Spleen (tissue), 11 donors: ENCODE data around the gene CD38. TPM values are rescaled to one million over a fixed set of nuclear protein-coding genes. Genes with fewer than 3 reads are reported as not detected.
A peak's percentile ranks its signal among the peaks of the same experiment; 100 is the strongest.

ENCODE experiments used
- DNase-seq: peaks from one replicate; pipeline ENCODE4 v3.0.0-alpha.2; 2020
- H3K27ac ChIP-seq, 8 donors: fragments of 200-600 bp; sonication (generic) in 7 of 8; 1 replicate in 4 of 8; 2 replicates in 4 of 8; pipeline versions ENCODE4 v1.5.0 to v1.8.0; 2016 to 2021; ENCODE audit warnings: inconsistent platforms in 4 of 8, mild to moderate bottlenecking in 4 of 8, moderate library complexity in 1 of 8
- H3K27me3 ChIP-seq, 7 donors: fragments of 200-600 bp; sonication (generic) in 6 of 7; replicated peaks in 1 of 7; 1 replicate in 4 of 7; 2 replicates in 3 of 7; pipeline versions ENCODE4 v1.5.0 to v1.8.0; 2016 to 2021; ENCODE audit warnings: inconsistent platforms in 3 of 7, mild to moderate bottlenecking in 1 of 7
- H3K36me3 ChIP-seq, 6 donors: fragments of 200-600 bp; sonication (generic) in 5 of 6; 1 replicate in 4 of 6; 2 replicates in 2 of 6; pipeline versions ENCODE4 v1.5.0 to v1.8.0; 2016 to 2021; ENCODE audit warnings: inconsistent platforms in 2 of 6
- H3K4me1 ChIP-seq, 6 donors: fragments of 200-600 bp; sonication (generic) in 5 of 6; 1 replicate in 3 of 6; 2 replicates in 3 of 6; pipeline versions ENCODE4 v1.5.0 to v1.8.0; 2016 to 2021; ENCODE audit warnings: inconsistent platforms in 3 of 6
- H3K4me3 ChIP-seq, 8 donors: fragments of 200-600 bp; sonication (generic) in 7 of 8; 1 replicate in 4 of 8; 2 replicates in 4 of 8; pipeline versions ENCODE4 v1.5.0 to v1.8.0; 2016 to 2021; ENCODE audit warnings: inconsistent platforms in 4 of 8, mild to moderate bottlenecking in 4 of 8, moderate library complexity in 2 of 8
- H3K9me3 ChIP-seq, 8 donors: fragments of 200-600 bp; sonication (generic) in 7 of 8; 1 replicate in 4 of 8; 2 replicates in 4 of 8; pipeline versions ENCODE4 v1.5.0 to v1.8.0; 2016 to 2021; ENCODE audit warnings: inconsistent platforms in 4 of 8
- CTCF ChIP-seq, 11 experiments: fragments of 200-600 bp in 7 of 11; fragments of 450-650 bp in 4 of 11; sonication (generic) in 4 of 11; IDR thresholded peaks in 8 of 11; conservative IDR thresholded peaks in 3 of 11; 1 replicate in 7 of 11; 2 replicates in 4 of 11; pipeline versions ENCODE4 v1.4.0 to v1.8.0; 2016 to 2021; ENCODE audit warnings: antibody characterized with exemption in 11 of 11, inconsistent platforms in 4 of 11, mild to moderate bottlenecking in 1 of 11
- POLR2A ChIP-seq, 3 donors: fragments of 450-650 bp; IDR thresholded peaks; one replicate each; pipeline ENCODE4 v1.5.1; 2017; ENCODE audit warnings: antibody characterized with exemption in 3 of 3, mild to moderate bottlenecking in 1 of 3
- POLR2AphosphoS5 ChIP-seq, 3 donors: sonication (generic); formaldehyde crosslinking; IDR thresholded peaks; one replicate each; pipeline ENCODE4 v1.5.1; 2017; ENCODE audit warnings: antibody characterized with exemption in 3 of 3
- WGBS, 5 donors: extraction: QIAGEN DNeasy Blood & Tissue Kit in 3 of 5; methylation state at CpG; one replicate each; pipeline versions ENCODE4 v1.1.5 to v1.1.7; 2013 to 2018; 5-methylcytosine and 5-hydroxymethylcytosine counted together
- intact Hi-C: fragments of 100-400 bp; cut with DNase I; formaldehyde crosslinking; loops from one replicate; pipeline ENCODE4 v1.15.0; 2023; ENCODE audit warnings: low total_unique reads
- polyA plus RNA-seq, 3 donors: library from polyadenylated mRNA; stranded (reverse); fragments of 200-250 nt; gene quantifications; one replicate each; pipeline ENCODE4 v1.2.1, GENCODE V29; 2013
- total RNA-seq, 7 donors: library from RNA; depleted of rRNA in 3 of 7; stranded (reverse); fragments of >200 nt in 3 of 7; fragmentation: NEBNext Ultra II Directional in 4 of 7; extraction: Animal tissue kit (Norgen Biotek cat#: 25700) in 4 of 7; gene quantifications; one replicate each; pipeline versions ENCODE4 v1.1.0 to v1.2.1, GENCODE V29; 2016 to 2021
- donor health status: healthy with polysubstance abuse.
- donor health status: DM: no; HTN: no; CAD: no; lungs with moderate emphysema.
- donor health status: DM: no; HTN: no; CAD: no.
- donor health status: Bipolar disorder and iron deficiency.
- donor health status: healthy.
- donor health status: DM: no; HTN: no; CAD: no.
- donor health status: DM: yes; HTN: yes; CAD: no.

CD38 gene
- total and polyA plus RNA-seq, 10 donors, result 4.9 to 92.9 (median 54.4) TPM

GRCh38 chr4:15781427-15782095, 3.4 kb downstream of the CD38 start:
- peaks cover 0 to 5% (median 0%) of the 10 kb centered on the region in 8 donors for H3K9me3 ChIP-seq
- peaks cover 24 to 92% (median 75%) of the 10 kb centered on the region in 6 donors for H3K4me1 ChIP-seq
- peak overlapping the region in 5 of 8 donors; percentile 10 to 68 (median 59) for H3K27ac ChIP-seq
- peak overlapping the region in 1 of 8 donors; percentile 15 for H3K4me3 ChIP-seq
- intact Hi-C loops, result no loop called here
- H3K36me3 ChIP-seq, result peaks cover 0 to 20% (median 0%) of the 10 kb centered on the region in 6 donors
- no peak for TF ChIP-seq POLR2A (IDR thresholded peaks at IDR 0.05)
- no peak for TF ChIP-seq CTCF (IDR thresholded peaks at IDR 0.05 in 8 of 11, conservative IDR thresholded peaks at IDR 0.05 in 3 of 11)
- TF ChIP-seq POLR2AphosphoS5 (IDR thresholded peaks at IDR 0.05), result no peak
- WGBS, 5 donors, result 51 to 67% (median 54%) methylated on average over 6 of the region's 6 CpGs
- no peaks in the 10 kb centered on the region for H3K27me3 ChIP-seq
- no peak for DNase-seq

- WGBS, 5 donors, result 57 to 79% (median 67%) methylated on average over 4 of the region's 4 CpGs
- Histone ChIP-seq H3K27me3 (no peaks in the 10 kb centered on the region), H3K9me3 (peaks cover 0 to 13% (median 0%) of the 10 kb centered on the region in 8 donors), H3K36me3 (peaks cover 0 to 29% (median 0%) of the 10 kb centered on the region in 6 donors), H3K4me3 (no peak overlapping the region), H3K27ac (peak overlapping the region in 4 of 8 donors; percentile 25 to 67 (median 45)), H3K4me1 (peaks cover 16 to 71% (median 60%) of the 10 kb centered on the region in 6 donors)
- intact Hi-C loops, result no loop called here
- no peak for DNase-seq
- no peak for TF ChIP-seq POLR2AphosphoS5 (IDR thresholded peaks at IDR 0.05)
- no peak for TF ChIP-seq CTCF (IDR thresholded peaks at IDR 0.05 in 8 of 11, conservative IDR thresholded peaks at IDR 0.05 in 3 of 11)
- no peak for TF ChIP-seq POLR2A (IDR thresholded peaks at IDR 0.05)
Observed at GRCh38 chr4:15783676-15784075, 5.5 kb downstream of the CD38 start.

- intact Hi-C loops, result no loop called here
- peaks cover 11 to 57% (median 47%) of the 10 kb centered on the region in 6 donors for H3K4me1 ChIP-seq
- DNase-seq, result no peak
- H3K9me3 ChIP-seq, result peaks cover 0 to 13% (median 0%) of the 10 kb centered on the region in 8 donors
- H3K27ac ChIP-seq, result peak overlapping the region in 3 of 8 donors; percentile 12 to 50 (median 30)
- H3K36me3 ChIP-seq, result peaks cover 0 to 29% (median 0%) of the 10 kb centered on the region in 6 donors
- no peak overlapping the region for H3K4me3 ChIP-seq
- no peaks in the 10 kb centered on the region for H3K27me3 ChIP-seq
- WGBS, 5 donors, result 61 to 72% (median 66%) methylated on average over 5 of the region's 5 CpGs
- TF ChIP-seq POLR2A (IDR thresholded peaks at IDR 0.05) (no peak), POLR2AphosphoS5 (IDR thresholded peaks at IDR 0.05) (peak in 1 of 3 donors; percentile 50), CTCF (IDR thresholded peaks at IDR 0.05 in 8 of 11, conservative IDR thresholded peaks at IDR 0.05 in 3 of 11) (no peak)
Observed at GRCh38 chr4:15784959-15785634, 7.0 kb downstream of the CD38 start.

DNA sequence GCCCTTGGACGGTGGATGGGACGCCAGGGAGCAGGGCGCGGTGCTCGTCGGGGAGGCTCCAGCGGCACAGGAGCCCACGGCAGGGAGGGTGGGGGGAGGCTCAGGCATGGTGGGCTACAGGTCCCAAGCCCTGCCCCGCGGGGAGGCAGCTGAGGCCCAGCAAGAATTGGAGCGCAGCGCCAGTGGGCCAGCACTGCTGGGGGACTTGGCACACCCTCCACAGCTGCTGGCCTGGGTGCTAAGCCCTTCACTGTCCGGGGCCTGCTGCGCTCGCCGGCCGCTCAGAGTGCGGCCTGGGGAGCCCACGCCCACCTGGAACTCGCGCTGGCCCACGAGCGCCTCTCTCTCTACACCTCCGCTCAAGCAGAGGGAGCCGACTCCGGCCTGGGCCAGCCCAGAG, 8.6 kb downstream of the CD38 start:
- Histone ChIP-seq H3K27ac (no peak overlapping the region), H3K9me3 (peaks cover 0 to 13% (median 0%) of the 10 kb centered on the region in 8 donors), H3K27me3 (no peaks in the 10 kb centered on the region), H3K36me3 (peaks cover 0 to 29% (median 0%) of the 10 kb centered on the region in 6 donors), H3K4me3 (no peak overlapping the region), H3K4me1 (peaks cover 7 to 41% (median 31%) of the 10 kb centered on the region in 6 donors)
- DNase-seq, result no peak
- intact Hi-C loops, result no loop called here
- 96 to 97% (median 97%) methylated on average over 22 to 26 of the region's 26 CpGs for WGBS, 5 donors
- TF ChIP-seq POLR2AphosphoS5 (IDR thresholded peaks at IDR 0.05) (peak in 2 of 3 donors; percentile 8 to 17), CTCF (IDR thresholded peaks at IDR 0.05 in 8 of 11, conservative IDR thresholded peaks at IDR 0.05 in 3 of 11) (no peak)
